Naive thymus-derived CD8-positive, alpha-beta T cell (primary cell): ENCODE measurements around the gene DNAJB6. TPM values are rescaled to one million over a fixed set of nuclear protein-coding genes. Genes with fewer than 3 reads are reported as not detected.

Source experiments
- ATAC-seq, 2 donors: fragments of 150-1000 bp; cut with Tn5 transposase in 1 of 2; sonication (Bioruptor Pico), chemical (Tn5 transposase) in 1 of 2; 1 replicate in 1 of 2; 2 replicates in 1 of 2; pipeline ENCODE4 v1.10.0; 2021; ENCODE audit warnings: mild to moderate bottlenecking in 2 of 2, moderate library complexity in 2 of 2
- POLR2A ChIA-PET: fragments of 350-600 bp; sonication (Branson Sonifier 250); formaldehyde crosslinking; loops from one replicate; lab custom pipeline; 2021; ENCODE audit warnings: antibody characterized with exemption; lab: Charles Lee
- DNase-seq, 10 donors: peaks; one replicate each; pipeline versions ENCODE4 v3.0.0 to v3.0.0-alpha.2; 2020 to 2022
- H3K27ac Mint-ChIP-seq, 10 donors: one replicate each; pipeline ENCODE4 v1.8.0; 2020 to 2022; ENCODE audit warnings: mild to moderate bottlenecking in 10 of 10, mixed read lengths in 10 of 10, moderate library complexity in 4 of 10, inconsistent platforms in 1 of 10
- H3K27me3 Mint-ChIP-seq, 5 donors: one replicate each; pipeline ENCODE4 v1.8.0; 2021 to 2022; ENCODE audit warnings: mixed read lengths in 5 of 5
- H3K36me3 Mint-ChIP-seq, 3 donors: one replicate each; pipeline ENCODE4 v1.8.0; 2020 to 2022; ENCODE audit warnings: mixed read lengths in 3 of 3, mild to moderate bottlenecking in 2 of 3, inconsistent platforms in 1 of 3
- H3K4me1 Mint-ChIP-seq, 4 donors: one replicate each; pipeline ENCODE4 v1.8.0; 2021 to 2022; ENCODE audit warnings: mixed read lengths in 4 of 4
- H3K4me3 Mint-ChIP-seq, 10 donors: one replicate each; pipeline ENCODE4 v1.8.0; 2020 to 2022; ENCODE audit warnings: mild to moderate bottlenecking in 10 of 10, mixed read lengths in 10 of 10, moderate library complexity in 6 of 10, inconsistent platforms in 1 of 10
- H3K9me3 Mint-ChIP-seq, 9 donors: one replicate each; pipeline ENCODE4 v1.8.0; 2020 to 2022; ENCODE audit warnings: mixed read lengths in 9 of 9, mild to moderate bottlenecking in 3 of 9, inconsistent platforms in 1 of 9, moderate library complexity in 1 of 9
- polyA plus RNA-seq, 3 donors: library from polyadenylated mRNA; unstranded; fragments of 300-500 nt; fragmentation: Illumina TruSeq; gene quantifications; one replicate each; pipeline ENCODE4 v1.2.3, GENCODE V29; 2021
- total RNA-seq, 8 experiments: library from RNA in 2 of 8; stranded (reverse) in 2 of 8; gene quantifications; one replicate each; pipeline ENCODE4 v1.2.3 and lab custom pipeline; 2021 to 2026

DNAJB6 gene
- total and polyA plus RNA-seq, 5 experiments from 2014 or later = 112 to 159 (median 115) TPM

DNA sequence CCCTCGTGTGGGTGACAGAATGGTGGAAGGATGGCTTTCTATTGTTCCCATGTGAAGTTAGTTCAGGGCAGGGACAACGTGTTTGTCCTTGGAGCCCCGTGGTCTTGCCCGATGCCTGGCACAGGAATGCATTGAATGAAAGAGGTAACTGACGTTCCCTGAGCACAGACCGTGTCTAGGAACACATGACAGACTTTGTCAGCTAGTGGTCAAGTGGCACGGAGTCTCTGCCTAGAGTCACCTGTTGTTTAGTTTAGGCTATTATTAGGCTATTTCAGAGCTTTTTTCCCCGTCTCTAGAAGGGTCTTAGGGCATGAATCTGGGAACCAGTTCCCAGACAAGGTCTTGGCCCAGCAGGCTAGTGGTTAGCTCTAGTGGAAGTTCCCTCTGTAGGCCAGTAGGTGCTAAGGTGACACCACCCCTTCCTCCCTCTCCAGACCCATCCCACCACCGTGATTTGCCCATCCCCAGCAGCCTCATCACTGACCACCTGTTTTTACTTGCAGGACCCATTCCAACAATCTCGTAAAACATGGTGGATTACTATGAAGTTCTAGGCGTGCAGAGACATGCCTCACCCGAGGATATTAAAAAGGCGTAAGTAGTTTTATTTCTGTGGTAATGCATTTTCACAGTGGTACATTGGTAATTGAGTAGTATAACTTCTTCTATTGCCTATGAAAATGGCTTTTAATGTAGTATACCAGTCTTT lies 21.4 kb downstream of the DNAJB6 start:
- H3K9me3 Mint-ChIP-seq = no peaks in the 10 kb centered on the region
- ATAC-seq (no peak), DNase-seq (no peak)
- H3K4me1 Mint-ChIP-seq = peaks cover 34 to 66% (median 61%) of the 10 kb centered on the region in 4 donors
- no peaks in the 10 kb centered on the region for H3K27me3 Mint-ChIP-seq
- peaks cover 0 to 71% (median 3%) of the 10 kb centered on the region in 3 donors for H3K36me3 Mint-ChIP-seq
- POLR2A ChIA-PET = interaction anchor here (0.6 kb wide), 1 partner anchor 90 kb away, joined by 5 read pairs; no protein-coding TSS in a partner anchor
- H3K4me3 Mint-ChIP-seq = peak overlapping the region in 2 of 10 donors; percentile 20 to 26
- H3K27ac Mint-ChIP-seq = peak overlapping the region in 7 of 10 donors; percentile 31 to 89 (median 60)

DNA sequence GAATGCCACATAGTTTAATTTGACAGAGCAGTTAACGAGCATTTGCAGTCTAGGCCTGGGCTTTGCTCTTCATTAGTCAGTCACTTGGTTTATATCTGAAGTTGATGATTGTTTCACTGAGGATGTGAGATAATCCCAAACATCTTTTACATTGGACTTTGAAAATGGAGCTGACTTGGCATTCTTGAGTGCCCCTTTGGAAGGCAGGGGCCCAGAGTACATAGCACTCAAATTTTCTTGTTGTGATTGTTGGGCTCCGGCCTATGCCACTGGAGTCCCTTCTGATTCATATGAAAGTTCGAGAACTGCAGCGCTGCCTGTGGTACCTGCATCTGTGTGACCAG lies 21.9 kb downstream of the DNAJB6 start:
- H3K27me3 Mint-ChIP-seq = no peaks in the 10 kb centered on the region
- no peaks in the 10 kb centered on the region for H3K9me3 Mint-ChIP-seq
- peak overlapping the region in 1 of 10 donors; percentile 6 for H3K4me3 Mint-ChIP-seq
- no peak for DNase-seq
- peaks cover 0 to 75% (median 7%) of the 10 kb centered on the region in 3 donors for H3K36me3 Mint-ChIP-seq
- peak overlapping the region in 2 of 10 donors; percentile 33 to 73 for H3K27ac Mint-ChIP-seq
- no peak for ATAC-seq
- peaks cover 30 to 64% (median 56%) of the 10 kb centered on the region in 4 donors for H3K4me1 Mint-ChIP-seq
- POLR2A ChIA-PET = interaction anchor here (0.6 kb wide), 1 partner anchor 89 kb away, joined by 5 read pairs; no protein-coding TSS in a partner anchor

DNA sequence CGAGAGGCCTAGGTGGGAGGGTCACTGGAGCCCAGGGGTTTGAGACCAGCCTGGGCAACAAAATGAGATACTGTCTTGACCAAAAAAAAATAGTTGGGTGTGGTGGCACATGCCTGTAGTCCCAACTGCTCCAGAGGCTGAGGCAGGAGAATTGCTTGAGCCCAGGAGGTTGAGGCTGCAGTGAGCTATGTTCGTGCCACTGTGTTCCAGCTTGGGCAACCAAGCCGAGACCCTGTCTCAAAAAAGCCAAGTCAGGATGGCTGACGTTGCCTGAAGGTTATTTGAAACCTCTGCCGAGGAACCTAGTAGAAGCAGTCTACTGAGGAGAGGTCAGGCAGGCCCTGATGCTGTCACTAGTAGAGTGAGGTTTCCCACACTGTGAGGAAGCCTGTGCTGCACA lies 22.8 kb downstream of the DNAJB6 start:
- H3K27ac Mint-ChIP-seq = no peak overlapping the region
- no peak overlapping the region for H3K4me3 Mint-ChIP-seq
- H3K9me3 Mint-ChIP-seq = no peaks in the 10 kb centered on the region
- H3K4me1 Mint-ChIP-seq = peaks cover 28 to 61% (median 52%) of the 10 kb centered on the region in 4 donors
- no peaks in the 10 kb centered on the region for H3K27me3 Mint-ChIP-seq
- H3K36me3 Mint-ChIP-seq = peaks cover 0 to 82% (median 11%) of the 10 kb centered on the region in 3 donors
- no peak for DNase-seq
- ATAC-seq = no peak
- POLR2A ChIA-PET = no interaction called here

GRCh38 chr7:157360483-157361025 lies 23.8 kb downstream of the DNAJB6 start:
- H3K27me3 Mint-ChIP-seq = no peaks in the 10 kb centered on the region
- H3K9me3 Mint-ChIP-seq = no peaks in the 10 kb centered on the region
- peaks cover 20 to 59% (median 44%) of the 10 kb centered on the region in 4 donors for H3K4me1 Mint-ChIP-seq
- ATAC-seq (no peak), DNase-seq (no peak)
- H3K36me3 Mint-ChIP-seq = peaks cover 0 to 89% (median 15%) of the 10 kb centered on the region in 3 donors
- no peak overlapping the region for H3K4me3 Mint-ChIP-seq
- H3K27ac Mint-ChIP-seq = no peak overlapping the region
- POLR2A ChIA-PET = no interaction called here

- DNase-seq (no peak), ATAC-seq (no peak)
- Mint-ChIP-seq H3K4me1 (peaks cover 16 to 55% (median 37%) of the 10 kb centered on the region in 4 donors), H3K9me3 (no peaks in the 10 kb centered on the region), H3K4me3 (no peak overlapping the region), H3K36me3 (peaks cover 0 to 93% (median 19%) of the 10 kb centered on the region in 3 donors), H3K27me3 (no peaks in the 10 kb centered on the region), H3K27ac (peak overlapping the region in 3 of 10 donors; percentile 5 to 62 (median 28))
- POLR2A ChIA-PET = no interaction called here
Observed at GRCh38 chr7:157361537-157361936, 24.7 kb downstream of the DNAJB6 start.

- peak overlapping the region in 2 of 10 donors; percentile 4 to 58 for H3K27ac Mint-ChIP-seq
Observed at GRCh38 chr7:157362729-157363128, 25.9 kb downstream of the DNAJB6 start.

GRCh38 chr7:157366722-157367121 lies 29.9 kb downstream of the DNAJB6 start:
- Mint-ChIP-seq H3K27me3 (no peaks in the 10 kb centered on the region), H3K4me3 (no peak overlapping the region), H3K36me3 (peaks cover 9 to 90% (median 37%) of the 10 kb centered on the region in 3 donors), H3K27ac (no peak overlapping the region), H3K9me3 (no peaks in the 10 kb centered on the region), H3K4me1 (peaks cover 7 to 29% (median 15%) of the 10 kb centered on the region in 4 donors)
- POLR2A ChIA-PET = no interaction called here
- no peak for ATAC-seq
- no peak for DNase-seq

More at GRCh38 chr7:157362729-157363128, 25.9 kb downstream of the DNAJB6 start:
- POLR2A ChIA-PET = no interaction called here
- Mint-ChIP-seq H3K36me3 (peaks cover 0 to 99% (median 29%) of the 10 kb centered on the region in 3 donors), H3K4me1 (peaks cover 9 to 45% (median 27%) of the 10 kb centered on the region in 4 donors), H3K4me3 (peak overlapping the region in 1 of 10 donors; percentile 40), H3K27me3 (no peaks in the 10 kb centered on the region), H3K9me3 (no peaks in the 10 kb centered on the region)
- ATAC-seq (no peak), DNase-seq (no peak)

DNA sequence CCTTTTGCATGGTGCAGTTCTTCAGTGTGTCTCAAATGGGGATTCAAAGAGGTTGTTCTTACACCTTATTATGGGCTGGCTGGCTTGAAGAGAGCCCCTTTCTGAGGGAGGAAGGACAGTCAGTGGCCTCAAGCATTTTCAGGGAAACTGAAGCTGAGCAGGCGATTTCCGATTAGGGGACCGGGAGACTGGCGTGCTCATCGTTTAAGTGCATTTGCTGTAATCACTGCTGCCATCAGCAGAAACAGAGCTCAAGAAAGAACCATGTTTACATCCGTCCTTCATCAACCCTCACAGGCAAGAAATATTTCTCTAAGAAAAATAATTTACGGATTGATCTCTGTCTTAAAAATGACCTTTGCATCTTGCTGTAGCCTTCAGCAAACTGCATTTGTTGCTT lies 32.2 kb downstream of the DNAJB6 start:
- Mint-ChIP-seq H3K36me3 (peaks cover 9 to 85% (median 32%) of the 10 kb centered on the region in 3 donors), H3K9me3 (no peaks in the 10 kb centered on the region), H3K4me3 (no peak overlapping the region), H3K27me3 (no peaks in the 10 kb centered on the region), H3K27ac (peak overlapping the region in 2 of 10 donors; percentile 0 to 42), H3K4me1 (peaks cover 18 to 37% (median 28%) of the 10 kb centered on the region in 4 donors)
- POLR2A ChIA-PET = no interaction called here
- DNase-seq (no peak), ATAC-seq (no peak)

DNA sequence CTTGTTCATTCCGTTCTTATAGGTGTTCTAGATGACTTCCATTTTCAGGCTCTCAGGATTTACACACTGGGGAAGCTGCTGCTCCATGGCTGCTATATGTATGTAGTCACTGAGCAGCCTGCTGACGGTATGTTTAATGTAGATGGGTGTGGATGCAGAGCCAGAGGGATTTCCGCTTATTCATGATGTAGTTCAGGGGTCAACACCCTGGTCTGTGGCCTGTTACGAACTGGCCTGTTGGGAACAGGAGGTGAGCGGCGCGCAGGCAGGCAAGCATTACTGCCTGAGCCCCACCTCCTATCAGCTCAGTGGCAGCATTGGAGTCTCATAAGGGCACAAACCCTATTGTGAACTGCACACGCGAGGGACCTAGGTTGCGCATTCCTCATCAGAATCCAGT lies 33.9 kb downstream of the DNAJB6 start:
- Mint-ChIP-seq H3K4me1 (peaks cover 29 to 55% (median 38%) of the 10 kb centered on the region in 4 donors), H3K9me3 (no peaks in the 10 kb centered on the region), H3K27ac (peak overlapping the region in 2 of 10 donors; percentile 4 to 49), H3K4me3 (peak overlapping the region in 1 of 10 donors; percentile 29), H3K27me3 (no peaks in the 10 kb centered on the region), H3K36me3 (peaks cover 9 to 85% (median 24%) of the 10 kb centered on the region in 3 donors)
- POLR2A ChIA-PET = interaction anchor here (1.3 kb wide), 1 partner anchor 15 kb away, joined by 3 read pairs; no protein-coding TSS in a partner anchor
- DNase-seq (no peak), ATAC-seq (no peak)

GRCh38 chr7:157371296-157371695 lies 34.5 kb downstream of the DNAJB6 start:
- POLR2A ChIA-PET = interaction anchor here (1.3 kb wide), 1 partner anchor 15 kb away, joined by 3 read pairs; no protein-coding TSS in a partner anchor
- no peak for DNase-seq
- Mint-ChIP-seq H3K27ac (peak overlapping the region in 1 of 10 donors; percentile 46), H3K36me3 (peaks cover 9 to 80% (median 23%) of the 10 kb centered on the region in 3 donors), H3K27me3 (no peaks in the 10 kb centered on the region), H3K9me3 (no peaks in the 10 kb centered on the region), H3K4me1 (peaks cover 34 to 57% (median 42%) of the 10 kb centered on the region in 4 donors), H3K4me3 (no peak overlapping the region)
- no peak for ATAC-seq

DNA sequence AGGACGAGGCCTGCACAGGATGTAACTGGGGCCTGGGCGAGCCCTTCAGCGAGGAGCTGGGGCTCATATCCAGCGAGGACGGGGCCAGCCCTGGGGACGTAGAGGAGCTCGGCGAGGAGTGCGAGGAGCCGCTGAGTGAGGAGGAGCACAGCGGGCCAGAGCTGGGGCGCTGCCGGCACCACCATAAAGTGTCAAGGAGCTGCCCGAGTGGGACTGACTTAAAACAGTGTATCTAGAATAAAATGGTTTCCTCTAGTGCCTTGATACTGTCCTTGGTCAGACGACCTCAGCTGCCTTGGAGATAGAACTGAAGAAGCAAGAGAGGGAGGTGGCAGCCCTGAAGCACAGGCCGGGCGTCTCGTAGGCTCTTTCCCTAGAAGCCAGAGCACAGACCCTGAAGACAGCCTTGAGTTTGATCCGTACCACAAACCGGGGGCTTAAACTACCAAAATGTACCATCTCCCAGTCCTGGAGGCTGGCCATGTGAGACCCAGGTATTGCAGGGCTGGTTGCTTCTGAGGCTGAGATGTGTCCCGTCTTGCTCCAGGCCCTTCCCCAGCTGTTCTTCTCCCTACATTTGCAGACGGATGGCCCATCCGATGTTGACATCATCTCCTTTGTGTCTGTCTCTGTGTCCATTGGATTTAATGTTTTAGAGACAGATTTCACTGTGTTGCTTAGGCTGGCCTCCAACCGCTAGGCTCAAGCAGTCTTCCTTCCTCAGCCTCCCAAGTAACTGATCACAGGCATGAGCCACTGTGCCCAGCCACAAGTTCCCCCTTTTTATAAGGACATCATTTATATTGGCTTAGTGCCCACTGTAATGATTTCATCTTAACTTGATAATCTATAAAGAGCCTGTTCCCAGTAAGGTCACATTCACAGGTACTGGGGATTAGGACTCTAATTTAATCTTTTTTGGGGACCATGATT lies 35.8 kb downstream of the DNAJB6 start:
- DNase-seq (no peak), ATAC-seq (peak in 1 of 2 donors; percentile 9)
- POLR2A ChIA-PET = no interaction called here
- Mint-ChIP-seq H3K9me3 (no peaks in the 10 kb centered on the region), H3K27me3 (no peaks in the 10 kb centered on the region), H3K36me3 (peaks cover 9 to 76% (median 10%) of the 10 kb centered on the region in 3 donors), H3K4me3 (peak overlapping the region in 2 of 10 donors; percentile 28 to 48), H3K27ac (peak overlapping the region in 6 of 10 donors; percentile 4 to 94 (median 62)), H3K4me1 (peaks cover 43 to 68% (median 51%) of the 10 kb centered on the region in 4 donors)

DNA sequence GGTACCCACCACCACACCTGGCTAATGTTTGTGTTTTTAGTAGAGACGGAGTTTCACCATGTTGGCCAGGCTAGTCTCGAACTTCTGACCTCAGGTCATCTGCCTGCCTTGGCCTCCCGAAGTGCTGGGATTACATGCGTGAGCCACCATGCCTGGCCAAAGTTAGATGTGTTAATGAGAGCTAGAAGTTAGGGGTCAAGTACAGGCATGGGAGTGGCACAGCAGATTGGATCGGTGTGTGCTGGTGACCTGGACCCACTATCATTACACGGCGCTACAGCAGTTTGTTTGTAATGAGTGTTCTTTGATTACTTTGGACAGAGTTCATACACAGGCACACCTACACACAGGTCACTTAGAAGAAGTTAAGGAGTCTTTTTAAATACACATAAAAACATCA lies 36.7 kb downstream of the DNAJB6 start:
- Mint-ChIP-seq H3K36me3 (peaks cover 8 to 73% (median 8%) of the 10 kb centered on the region in 3 donors), H3K27ac (peak overlapping the region in 5 of 10 donors; percentile 28 to 94 (median 61)), H3K9me3 (no peaks in the 10 kb centered on the region), H3K4me3 (peak overlapping the region in 2 of 10 donors; percentile 13 to 50), H3K4me1 (peaks cover 45 to 71% (median 59%) of the 10 kb centered on the region in 4 donors), H3K27me3 (no peaks in the 10 kb centered on the region)
- no peak for DNase-seq
- ATAC-seq = no peak
- POLR2A ChIA-PET = no interaction called here
